HL-60/S4 treated with retinoic acid at 250 ng/mL for 4 days and 3 days (cell line): Measurements from ENCODE around the gene MSTO1.
"Not testable (repeated sequence)": the region's sequence is repeated elsewhere in the genome, so short reads cannot be mapped to it uniquely, and the experiment has no call there.

Experiments
- in situ Hi-C: fragments of 300-500 bp; cut with MboI; formaldehyde crosslinking; loops from 2 replicates; pipeline ENCODE4 v1.7.0; 2022; ENCODE audit warnings: low sequenced_read_pairs

The MSTO1 gene

DNA sequence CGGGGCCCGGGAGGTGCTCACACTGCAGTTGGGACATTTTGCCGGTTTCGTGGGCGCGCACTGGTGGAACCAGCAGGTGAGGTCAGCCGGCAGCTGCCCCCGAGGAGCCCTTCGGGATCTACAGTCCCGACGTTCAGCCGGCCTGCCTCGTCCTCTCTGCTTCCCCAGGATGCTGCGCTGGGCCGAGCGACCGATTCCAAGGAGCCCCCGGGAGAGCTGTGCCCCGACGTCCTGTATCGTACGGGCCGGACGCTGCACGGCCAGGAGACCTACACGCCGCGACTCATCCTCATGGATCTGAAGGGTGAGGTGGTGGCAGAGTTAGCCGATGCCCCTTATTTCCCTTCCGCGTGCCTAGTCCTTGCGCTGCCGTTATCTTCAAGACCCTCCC lies 234 bp downstream of the MSTO1 start:
- in situ Hi-C loops = not testable (repeated sequence)

GRCh38 chr1:155613226-155613625 lies 3.2 kb downstream of the MSTO1 start:
- in situ Hi-C loops = not testable (repeated sequence)

GRCh38 chr1:155622191-155622590 lies 12.2 kb downstream of the MSTO1 start:
- in situ Hi-C loops = no loop called here

GRCh38 chr1:155623357-155623756 lies 13.3 kb downstream of the MSTO1 start:
- in situ Hi-C loops = no loop called here

- in situ Hi-C loops = not testable (repeated sequence)
Observed at GRCh38 chr1:155626428-155626827, 16.4 kb downstream of the MSTO1 start.

DNA sequence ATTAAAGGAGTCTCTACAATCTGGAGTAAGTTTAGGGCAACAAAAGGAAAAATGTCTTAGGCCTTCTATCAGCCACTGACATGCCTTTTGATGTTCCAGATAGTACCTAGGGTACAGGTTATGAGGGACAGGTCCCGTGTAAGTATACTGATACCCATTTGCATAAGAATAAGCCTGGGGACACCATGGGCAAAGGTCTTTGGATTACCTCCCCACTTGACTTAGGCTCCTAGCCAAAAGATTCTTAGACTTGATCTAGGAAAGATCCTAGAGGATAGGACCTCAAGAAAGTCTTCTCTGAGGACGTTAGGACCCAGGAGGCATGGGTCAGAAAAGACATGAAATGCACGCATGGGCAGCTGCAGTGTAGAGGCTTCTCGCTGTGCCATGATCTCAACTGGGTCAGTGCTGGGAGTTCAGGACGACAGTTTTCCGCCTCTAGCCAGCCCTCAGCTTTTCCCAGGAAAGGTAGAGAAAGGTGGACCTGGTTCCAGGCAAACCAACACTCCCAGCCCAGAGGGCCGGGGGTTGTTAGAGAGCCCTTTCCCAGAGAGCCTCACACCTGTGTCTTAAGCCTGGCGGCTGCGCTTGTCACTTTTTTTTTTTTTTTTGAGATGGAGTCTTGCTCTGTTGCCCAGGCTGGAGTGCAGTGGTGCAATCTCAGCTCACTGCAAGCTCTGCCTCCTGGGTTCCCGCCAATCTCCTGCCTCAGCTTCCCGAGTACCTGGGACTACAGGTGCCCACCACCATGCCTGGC lies 26.6 kb downstream of the MSTO1 start:
- in situ Hi-C loops = no loop called here

DNA sequence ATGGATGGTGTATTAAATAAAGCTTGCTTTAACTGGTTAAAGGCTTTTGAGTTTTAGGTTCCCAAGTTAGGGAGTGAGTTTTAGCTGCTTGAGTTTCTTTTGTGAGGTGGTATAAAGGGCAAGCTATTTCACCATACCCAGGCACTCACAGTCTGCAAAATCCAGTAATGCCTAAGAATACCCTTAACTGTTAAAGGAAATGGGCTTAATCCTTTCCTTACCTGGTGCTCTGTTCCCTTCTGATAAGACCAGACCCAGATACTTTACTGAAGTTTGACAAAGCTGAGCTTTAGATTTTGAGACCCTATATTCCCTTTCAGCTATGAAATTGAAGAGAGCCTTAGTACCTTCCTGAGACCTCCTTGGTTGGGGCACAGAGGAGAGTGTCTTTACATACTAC lies 30.3 kb downstream of the MSTO1 start:
- in situ Hi-C loops = no loop called here

DNA sequence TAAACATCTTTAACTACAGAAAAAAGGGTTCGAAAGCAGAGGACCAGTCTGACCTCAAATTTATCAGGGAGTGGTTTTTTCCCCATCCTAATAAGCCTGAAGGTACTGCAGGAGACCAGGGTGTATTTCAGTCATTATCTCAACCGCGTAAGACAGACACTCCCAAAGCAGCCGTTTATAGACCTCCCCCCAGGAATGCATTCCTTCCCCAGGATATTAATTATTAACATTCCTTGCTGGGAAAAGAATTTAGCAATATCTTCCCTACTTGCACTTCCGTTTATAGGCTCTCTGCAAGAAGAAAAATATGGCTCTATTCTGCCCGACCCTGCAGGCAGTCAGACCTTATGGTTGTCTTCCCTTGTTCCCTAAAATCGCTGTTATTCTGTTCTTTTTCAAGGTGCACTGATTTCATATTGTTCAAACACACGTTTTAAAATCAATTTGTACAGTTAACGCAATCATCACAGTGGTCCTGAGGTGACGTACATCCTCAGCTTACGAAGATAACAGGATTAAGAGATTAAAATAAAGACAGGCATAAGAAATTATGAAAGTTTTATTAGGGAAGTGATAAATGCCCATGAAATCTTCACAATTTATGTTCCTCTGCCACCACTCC lies 32.7 kb downstream of the MSTO1 start:
- in situ Hi-C loops = not testable (repeated sequence)

GRCh38 chr1:155643230-155643629 lies 33.2 kb downstream of the MSTO1 start:
- in situ Hi-C loops = no loop called here

- in situ Hi-C loops = no loop called here
Observed at GRCh38 chr1:155645034-155645598, 35.1 kb downstream of the MSTO1 start.

- in situ Hi-C loops = no loop called here
Observed at GRCh38 chr1:155645648-155646047, 35.6 kb downstream of the MSTO1 start.

DNA sequence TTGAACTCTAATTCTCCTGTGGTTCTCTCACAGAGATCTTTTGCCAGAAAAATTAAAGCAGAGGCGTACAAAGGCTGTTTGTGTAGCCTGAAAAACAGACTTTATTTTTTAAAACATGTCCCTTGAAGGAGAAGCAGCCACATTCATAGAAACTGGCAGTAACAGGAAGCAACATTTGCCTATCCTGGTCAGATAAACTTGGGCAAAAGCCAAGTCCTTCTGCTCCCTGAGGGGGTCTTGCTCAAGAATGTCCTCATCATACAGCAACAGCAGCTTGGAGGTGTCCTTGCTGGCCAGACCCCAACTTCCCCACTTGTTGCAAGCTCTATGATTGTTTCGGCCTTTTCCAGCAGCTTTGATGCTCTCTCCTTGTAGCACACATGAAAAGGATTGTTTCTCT lies 36.3 kb downstream of the MSTO1 start:
- in situ Hi-C loops = no loop called here

- in situ Hi-C loops = no loop called here
Observed at GRCh38 chr1:155648207-155649147, 38.5 kb downstream of the MSTO1 start.

DNA sequence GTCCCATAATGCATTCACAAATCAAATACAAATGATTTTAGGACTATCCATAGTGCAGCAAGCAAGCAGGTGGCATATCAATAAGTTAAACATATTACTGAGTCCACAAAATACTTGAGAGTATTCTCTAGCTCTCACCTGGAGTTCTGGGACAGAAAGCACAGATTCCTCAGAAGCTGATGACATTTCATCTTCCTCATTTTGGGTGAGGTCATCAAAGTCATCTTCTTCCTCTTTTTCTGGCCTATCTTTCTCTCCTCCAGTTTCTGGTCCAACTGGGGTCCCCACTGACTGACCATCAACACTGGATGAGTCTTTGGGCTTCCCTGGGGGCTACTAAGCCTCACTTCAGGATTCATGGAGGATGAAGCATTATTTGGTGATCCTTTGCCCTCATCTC lies 39.7 kb downstream of the MSTO1 start:
- in situ Hi-C loops = no loop called here

DNA sequence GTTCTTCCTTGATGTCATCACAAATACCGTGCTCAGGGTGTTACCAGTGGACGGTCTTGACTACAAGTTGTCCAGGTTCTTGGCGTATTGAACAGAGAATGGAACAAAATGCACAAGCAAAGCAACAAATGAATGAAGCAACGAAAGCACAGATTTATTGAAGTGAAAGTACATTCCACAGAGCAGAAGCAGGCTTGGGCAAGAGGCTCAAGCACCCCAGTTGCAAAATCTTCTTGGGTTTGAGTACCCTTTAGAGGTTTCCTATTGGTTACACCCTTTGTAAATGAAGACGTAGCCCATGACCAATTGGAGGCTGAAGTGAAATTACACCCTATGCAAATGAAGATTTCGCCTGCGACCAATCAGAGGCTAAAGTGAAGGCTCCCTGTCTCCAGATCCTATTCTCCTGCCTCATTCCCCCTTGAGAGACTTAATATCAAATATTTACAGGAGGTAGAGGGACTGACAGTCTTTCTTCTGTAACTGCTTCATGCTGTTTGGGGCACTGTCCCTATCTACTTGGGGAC lies 40.3 kb downstream of the MSTO1 start:
- in situ Hi-C loops = no loop called here

GRCh38 chr1:155651861-155652661 lies 42.0 kb downstream of the MSTO1 start:
- in situ Hi-C loops = no loop called here

- in situ Hi-C loops = no loop called here
Observed at GRCh38 chr1:155652951-155653350, 42.9 kb downstream of the MSTO1 start.

GRCh38 chr1:155657463-155657862 lies 47.4 kb downstream of the MSTO1 start:
- in situ Hi-C loops = no loop called here

DNA sequence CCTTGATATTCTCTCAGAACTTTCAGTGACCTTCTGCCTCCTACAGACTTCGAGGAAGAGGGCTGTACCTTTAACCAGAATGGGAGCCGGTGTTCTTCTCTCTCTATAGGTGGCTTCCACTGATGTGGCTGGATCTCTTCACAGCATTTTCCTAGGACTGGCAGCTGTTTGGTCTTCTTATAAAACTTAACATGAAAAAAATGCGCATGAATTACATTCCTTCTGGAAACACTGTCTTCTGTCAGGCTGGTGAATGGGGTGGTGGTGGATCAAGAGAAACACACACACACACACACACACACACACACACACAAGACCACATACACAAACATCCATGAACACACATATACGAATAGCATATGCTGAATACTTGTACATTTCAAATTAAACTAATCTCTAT lies 51.2 kb downstream of the MSTO1 start:
- in situ Hi-C loops = not testable (repeated sequence)
